GM19467 (cell line): ENCODE measurements around the gene SMG6.
A peak's percentile ranks its signal among the peaks of the same experiment; 100 is the strongest.
"Not testable (repeated sequence)": the region's sequence is repeated elsewhere in the genome, so short reads cannot be mapped to it uniquely, and the experiment has no call there.

Experiments
- ATAC-seq: cut with Tn5 transposase; IDR thresholded peaks from one replicate; pipeline ENCODE4 v1.9.1; 2021; ENCODE audit warnings: mild to moderate bottlenecking, moderate library complexity; ENCODE audit not compliant: unreplicated experiment

SMG6 gene

DNA sequence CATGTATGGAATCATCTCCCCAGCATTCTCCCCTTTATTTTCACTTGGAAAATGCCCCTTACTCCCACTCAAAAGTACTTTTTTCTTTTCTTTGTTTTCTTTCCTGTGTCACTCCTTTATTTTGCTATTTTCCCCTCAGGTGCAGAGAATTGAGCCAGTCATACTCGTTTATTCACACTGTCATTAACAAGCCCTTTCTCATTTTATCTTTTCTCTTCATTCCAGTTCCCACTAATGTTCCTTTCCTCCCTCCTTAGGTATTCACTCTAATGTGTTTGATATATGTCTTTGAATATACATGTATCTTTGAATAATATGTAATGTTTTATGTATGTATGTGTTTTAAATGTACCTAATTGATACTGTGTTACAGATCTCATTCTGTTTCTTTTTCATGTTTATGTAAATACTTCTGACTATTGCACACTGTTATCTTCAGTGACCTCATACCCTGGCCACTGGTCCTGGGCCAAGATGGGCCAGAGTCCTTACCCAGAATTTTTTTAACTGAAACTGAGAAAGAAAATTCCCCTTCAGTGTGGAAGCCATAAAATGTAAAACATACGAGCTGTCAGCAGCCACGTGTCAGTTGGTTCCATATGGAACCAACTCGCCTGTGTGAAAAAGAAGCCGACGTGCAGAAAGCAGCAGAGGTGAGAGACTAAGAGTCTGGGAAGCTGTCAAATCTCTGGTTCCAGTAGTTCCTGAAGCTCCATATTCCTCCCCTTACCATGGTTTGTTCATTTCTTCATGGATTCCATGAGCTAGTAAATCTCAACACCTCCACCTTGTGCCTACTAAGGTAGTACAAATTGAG is 6.0 kb upstream of the SMG6 start:
- ATAC-seq = no peak

DNA sequence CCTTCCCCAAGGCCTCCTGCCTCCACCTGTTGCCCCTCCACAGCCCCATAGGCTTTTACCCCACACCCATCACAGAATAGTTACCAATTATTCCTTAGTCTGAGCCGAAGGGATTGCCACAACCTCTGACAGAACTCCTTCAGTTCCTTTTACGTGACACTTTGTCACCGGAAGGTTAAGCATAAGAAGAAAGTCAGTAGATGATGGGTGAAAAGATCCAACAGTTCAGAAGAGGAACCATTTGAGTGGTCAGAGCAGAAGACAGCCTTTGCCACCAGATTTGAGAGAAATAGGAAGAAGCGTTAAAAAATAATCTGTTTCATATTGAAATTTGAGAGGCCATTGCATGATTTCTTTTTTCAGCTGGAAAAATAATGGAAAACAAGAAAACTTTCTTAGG is 1.3 kb upstream of the SMG6 start:
- no peak for ATAC-seq

- ATAC-seq = peak; percentile 6
Measured at GRCh38 chr17:2302778-2303203, 794 bp downstream of the SMG6 start.

DNA sequence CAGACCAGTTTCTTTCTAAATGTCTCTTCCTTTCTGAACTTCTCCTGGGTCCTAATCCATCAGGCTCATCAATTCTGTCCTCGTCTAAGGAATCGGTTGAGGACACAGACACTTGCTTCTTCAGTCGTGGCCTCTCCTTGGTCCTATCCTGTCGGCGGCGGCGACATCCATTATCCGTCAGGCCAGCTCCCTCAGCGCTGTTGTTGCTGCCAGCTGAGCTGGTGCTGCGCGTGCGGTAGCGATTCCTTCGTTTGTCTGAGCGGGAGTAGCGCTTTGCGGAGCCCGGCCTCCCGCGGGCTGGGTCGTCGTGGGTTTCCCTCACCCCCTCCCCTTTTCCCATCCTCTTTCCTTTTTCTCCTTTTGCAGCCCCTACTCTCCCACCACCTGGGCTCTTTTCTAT is 3.8 kb downstream of the SMG6 start:
- no peak for ATAC-seq

DNA sequence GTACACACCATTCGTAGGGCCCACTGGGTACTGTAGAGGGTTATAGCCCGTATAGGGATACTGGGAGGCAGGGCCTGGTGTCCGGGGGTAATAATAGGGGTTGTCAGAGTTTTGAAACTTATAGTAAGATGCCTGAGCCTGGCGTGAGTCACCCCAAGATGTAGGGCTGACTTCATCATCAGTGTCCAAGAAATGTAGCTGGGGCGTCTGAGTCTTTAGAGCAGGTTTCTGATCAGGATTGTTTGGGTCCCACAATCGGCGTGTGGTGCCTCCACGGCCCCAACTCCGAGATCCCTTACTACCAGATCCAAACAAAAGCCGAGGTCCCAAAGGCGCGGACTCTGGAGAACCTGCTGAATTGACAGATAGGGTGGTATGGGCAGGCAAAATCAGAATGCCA is 4.4 kb downstream of the SMG6 start:
- no peak for ATAC-seq

DNA sequence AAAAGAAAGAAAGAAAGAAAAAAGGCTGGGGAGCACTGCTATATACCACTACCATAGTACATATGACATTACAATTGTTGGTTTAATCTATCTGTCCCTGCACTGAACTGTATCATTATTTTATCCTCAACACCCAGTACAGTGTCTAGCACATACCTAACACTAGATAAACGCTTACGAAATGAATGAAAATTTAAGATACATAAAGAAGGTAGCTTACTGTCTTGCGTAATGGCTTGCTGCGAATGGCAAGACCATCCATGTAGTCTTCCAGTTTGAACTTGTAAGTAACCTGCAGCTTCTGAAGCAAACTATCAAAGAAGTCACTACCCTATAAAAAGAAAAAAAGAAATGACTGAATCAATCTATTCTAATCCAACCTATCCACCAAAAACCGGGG is 6.6 kb downstream of the SMG6 start:
- no peak for ATAC-seq

- no peak for ATAC-seq
Measured at GRCh38 chr17:2295575-2295974, 8.0 kb downstream of the SMG6 start.

- no peak for ATAC-seq
Measured at GRCh38 chr17:2292100-2292499, 11.5 kb downstream of the SMG6 start.

DNA sequence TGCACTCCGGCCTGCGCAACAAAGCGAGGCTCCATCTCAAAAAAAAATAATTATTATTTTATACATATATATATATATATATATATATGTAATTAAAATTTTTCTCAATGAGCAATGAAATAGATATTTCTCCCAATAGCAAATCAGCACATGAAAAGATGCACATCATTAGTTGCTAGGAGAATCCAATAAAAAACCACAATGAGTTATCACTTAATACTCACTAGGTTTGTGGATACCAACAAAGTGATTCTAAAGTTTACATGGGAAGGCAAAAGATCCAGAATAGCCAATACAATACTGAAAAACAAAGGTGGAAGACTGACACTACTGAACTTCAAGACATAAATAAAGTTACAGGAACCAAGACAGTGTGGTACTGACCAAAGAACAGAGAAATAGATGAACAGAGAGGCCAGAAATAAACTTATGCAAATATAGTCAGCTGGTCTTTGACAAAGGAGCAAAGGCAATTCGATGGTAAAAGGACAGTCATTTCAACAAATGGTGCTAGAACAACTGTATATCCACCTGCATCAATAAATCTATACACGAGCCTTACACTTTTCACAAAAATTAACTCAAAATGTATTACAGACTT is 13.6 kb downstream of the SMG6 start:
- no peak for ATAC-seq

GRCh38 chr17:2283302-2283701 is 20.3 kb downstream of the SMG6 start:
- no peak for ATAC-seq

DNA sequence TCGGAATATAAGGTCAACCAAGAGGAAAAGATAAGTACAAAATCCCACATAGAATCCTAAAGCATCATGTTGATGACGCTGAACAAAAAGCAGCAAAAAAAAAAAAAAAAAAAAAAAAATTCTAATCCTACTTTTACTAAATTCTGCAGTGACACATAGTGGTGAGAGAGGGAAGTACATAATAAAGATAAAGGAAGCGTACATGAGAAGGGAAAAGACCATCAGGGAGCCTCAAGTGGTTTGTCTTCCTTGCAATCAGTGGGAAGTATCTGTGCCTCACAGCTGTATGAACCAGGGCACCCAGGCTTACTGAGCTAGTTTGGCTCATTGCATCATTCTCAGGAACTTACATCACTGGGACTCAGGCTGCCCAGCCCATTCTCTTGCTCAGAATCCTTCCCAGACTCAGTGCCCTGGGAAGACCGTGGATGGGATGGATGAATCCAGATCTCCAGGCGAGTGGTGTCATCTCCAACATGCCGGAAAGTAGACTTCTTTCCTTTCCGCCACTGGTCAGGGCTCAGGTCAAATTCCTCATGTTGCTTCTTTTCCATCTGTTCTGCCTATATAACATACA is 21.2 kb downstream of the SMG6 start:
- ATAC-seq = no peak

DNA sequence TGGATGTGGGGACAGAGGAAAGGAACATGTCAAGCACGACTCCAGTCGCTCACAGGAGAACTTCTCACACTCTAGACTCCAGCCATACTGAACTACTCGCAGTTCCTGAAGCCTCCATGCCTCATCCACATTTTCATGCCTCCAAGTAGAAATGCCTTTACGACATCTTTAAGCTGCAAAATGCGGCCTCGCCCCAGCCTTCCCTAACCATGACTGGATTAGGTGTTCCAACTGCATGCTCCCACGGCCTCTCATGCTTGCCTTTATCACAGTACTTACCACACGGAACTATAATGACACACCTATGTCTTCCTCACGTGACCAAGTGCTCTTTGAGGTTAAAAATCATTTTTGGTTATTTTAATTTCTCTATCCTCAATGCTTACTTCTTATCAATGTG is 23.9 kb downstream of the SMG6 start:
- ATAC-seq = no peak

GRCh38 chr17:2277429-2278170 is 26.0 kb downstream of the SMG6 start:
- no peak for ATAC-seq

DNA sequence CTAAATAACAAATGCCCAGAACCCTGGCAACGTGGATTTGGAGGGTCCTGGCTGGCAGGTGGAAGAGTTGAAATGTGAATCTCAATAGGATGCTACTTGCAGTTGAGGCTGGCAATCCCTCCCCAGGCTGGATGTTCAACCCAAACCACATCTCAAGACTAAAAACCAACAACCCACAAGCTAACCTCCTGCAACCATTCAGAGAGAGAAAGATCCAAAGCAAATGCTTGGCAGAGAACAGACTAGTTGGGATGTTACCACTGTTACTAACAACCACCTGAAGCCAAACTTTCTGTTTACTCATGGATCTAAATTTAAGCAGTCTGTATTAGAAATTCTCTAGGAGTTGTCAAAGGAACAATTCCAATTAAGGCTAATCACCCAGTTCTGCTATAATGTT is 27.9 kb downstream of the SMG6 start:
- no peak for ATAC-seq

DNA sequence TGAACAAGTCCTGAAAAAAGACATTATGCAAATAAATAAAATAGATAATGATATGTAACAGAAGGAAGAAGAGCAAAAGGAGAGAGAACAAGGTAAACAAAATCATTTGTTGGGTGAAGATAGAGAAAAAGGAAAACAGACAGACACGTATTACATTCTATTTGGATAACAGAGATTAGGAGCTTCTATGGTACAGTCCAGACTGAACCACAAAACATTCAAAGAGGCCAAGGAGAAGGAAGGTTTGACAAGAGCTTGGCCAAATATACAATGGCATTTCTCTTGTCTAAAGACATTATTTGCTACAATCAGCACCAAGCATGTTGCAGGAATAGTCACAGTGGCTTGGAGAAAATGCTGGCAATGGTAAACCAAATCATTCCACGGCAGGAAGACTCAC is 29.2 kb downstream of the SMG6 start:
- no peak for ATAC-seq

- no peak for ATAC-seq
Measured at GRCh38 chr17:2271985-2272702, 31.4 kb downstream of the SMG6 start.

- ATAC-seq = no peak
Measured at GRCh38 chr17:2267354-2267753, 36.2 kb downstream of the SMG6 start.

DNA sequence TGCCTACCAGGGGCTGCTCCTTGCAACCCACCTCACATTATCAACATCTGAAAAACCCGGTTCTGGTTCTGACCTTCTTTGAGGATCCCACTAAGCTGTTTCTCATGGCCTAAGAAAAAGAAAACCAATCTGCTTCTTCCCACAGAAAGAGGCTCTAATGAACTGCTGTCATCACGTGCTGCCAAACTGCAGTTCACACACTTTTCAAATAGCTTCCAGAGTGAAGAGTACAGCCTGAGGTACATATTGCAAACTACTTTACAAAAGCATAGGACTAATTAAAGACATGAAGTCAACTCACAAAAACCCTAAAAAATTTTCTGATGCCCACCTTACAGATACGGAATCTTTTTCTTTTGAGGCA is 36.7 kb downstream of the SMG6 start:
- peak; percentile 18 for ATAC-seq

DNA sequence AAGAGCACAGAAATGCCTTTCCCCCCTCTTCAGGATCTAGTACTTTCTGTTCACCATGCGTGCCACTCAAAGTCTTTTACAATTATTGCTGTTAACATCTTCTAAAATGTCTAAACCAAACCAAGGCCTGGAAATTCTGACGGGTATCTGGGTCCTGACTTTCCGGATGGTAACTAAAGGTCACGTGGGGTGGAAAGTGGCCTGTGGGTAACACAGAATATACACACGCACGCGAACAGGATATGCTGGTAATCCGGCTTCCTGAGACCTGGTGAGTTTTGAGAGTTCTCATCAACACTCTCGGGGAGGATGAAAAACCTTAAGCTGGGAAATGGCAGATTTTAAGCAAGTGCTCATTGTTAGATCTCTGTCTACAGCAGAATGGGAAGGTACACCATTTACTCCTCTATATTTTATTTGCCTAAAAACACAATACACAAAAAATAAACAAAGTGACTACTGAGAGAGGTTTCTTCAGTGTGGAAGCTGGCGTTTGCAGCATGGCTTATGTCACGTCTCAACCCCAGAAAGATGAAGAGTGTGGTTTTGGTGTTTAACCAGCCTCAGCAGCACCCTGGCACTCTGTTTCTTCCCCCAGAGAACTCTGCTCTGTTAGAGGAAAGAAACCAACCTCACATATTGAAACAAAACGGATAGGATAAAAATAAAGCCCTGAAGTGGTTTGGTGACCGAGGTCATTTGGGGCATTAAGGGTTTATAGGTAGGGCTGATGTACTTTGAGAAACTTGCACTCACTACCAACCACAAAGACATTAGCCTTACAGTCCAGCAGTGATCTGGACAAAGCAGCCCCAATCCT is 37.3 kb downstream of the SMG6 start:
- peak; percentile 53 for ATAC-seq

- ATAC-seq = not testable (repeated sequence)
Measured at GRCh38 chr17:2265166-2265565, 38.4 kb downstream of the SMG6 start.
